Liver (tissue), 3 donors: ENCODE measurements around the gene IL6.

Experiments used
- GABPA ChIP-seq, 2 donors: IDR thresholded peaks in 1 of 2; conservative IDR thresholded peaks in 1 of 2; 2 replicates each; pipeline ENCODE4 v1.6.1; 2016; ENCODE audit warnings: antibody characterized with exemption in 2 of 2, mild to moderate bottlenecking in 1 of 2, moderate library complexity in 1 of 2
- HNF4A ChIP-seq, 2 donors: conservative IDR thresholded peaks; 2 replicates each; pipeline ENCODE4 v1.6.1; 2016; ENCODE audit warnings: antibody characterized with exemption in 2 of 2, mild to moderate bottlenecking in 2 of 2
- JUND ChIP-seq, 2 donors: IDR thresholded peaks; 2 replicates each; pipeline ENCODE4 v1.6.1; 2016; ENCODE audit warnings: antibody characterized with exemption in 2 of 2
- RAD21 ChIP-seq, 2 donors: IDR thresholded peaks; 2 replicates each; pipeline ENCODE4 v1.6.1; 2016; ENCODE audit warnings: antibody characterized with exemption in 2 of 2, mild to moderate bottlenecking in 2 of 2
- RXRA ChIP-seq, 2 donors: IDR thresholded peaks; 2 replicates each; pipeline ENCODE4 v1.6.1; 2017 to 2018; ENCODE audit warnings: antibody characterized with exemption in 2 of 2, mild to moderate bottlenecking in 1 of 2
- SP1 ChIP-seq: IDR thresholded peaks from 2 replicates; pipeline ENCODE4 v1.6.1; 2018; ENCODE audit warnings: antibody characterized with exemption, mild to moderate bottlenecking
- YY1 ChIP-seq: IDR thresholded peaks from 2 replicates; pipeline ENCODE4 v1.6.1; 2016; ENCODE audit warnings: antibody characterized with exemption, mild to moderate bottlenecking
- TF ChIP-seq, protein P1 (sequence below): fragments of 150-350 bp; IDR thresholded peaks from 2 replicates; pipeline ENCODE4 v1.5.1; 2017; ENCODE audit warnings: improper control_type of control experiment, low read depth, low read length; ENCODE audit not compliant: missing input control
- TF ChIP-seq, protein P2 (sequence below): IDR thresholded peaks from 2 replicates; pipeline ENCODE4 v1.6.1; 2016; ENCODE audit warnings: antibody characterized with exemption, mild to moderate bottlenecking
- TF ChIP-seq, protein P3 (sequence below): IDR thresholded peaks from 2 replicates; pipeline ENCODE4 v1.6.1; 2016; ENCODE audit warnings: antibody characterized with exemption
- donor health status: healthy.
- donor health status: healthy.

DNA sequence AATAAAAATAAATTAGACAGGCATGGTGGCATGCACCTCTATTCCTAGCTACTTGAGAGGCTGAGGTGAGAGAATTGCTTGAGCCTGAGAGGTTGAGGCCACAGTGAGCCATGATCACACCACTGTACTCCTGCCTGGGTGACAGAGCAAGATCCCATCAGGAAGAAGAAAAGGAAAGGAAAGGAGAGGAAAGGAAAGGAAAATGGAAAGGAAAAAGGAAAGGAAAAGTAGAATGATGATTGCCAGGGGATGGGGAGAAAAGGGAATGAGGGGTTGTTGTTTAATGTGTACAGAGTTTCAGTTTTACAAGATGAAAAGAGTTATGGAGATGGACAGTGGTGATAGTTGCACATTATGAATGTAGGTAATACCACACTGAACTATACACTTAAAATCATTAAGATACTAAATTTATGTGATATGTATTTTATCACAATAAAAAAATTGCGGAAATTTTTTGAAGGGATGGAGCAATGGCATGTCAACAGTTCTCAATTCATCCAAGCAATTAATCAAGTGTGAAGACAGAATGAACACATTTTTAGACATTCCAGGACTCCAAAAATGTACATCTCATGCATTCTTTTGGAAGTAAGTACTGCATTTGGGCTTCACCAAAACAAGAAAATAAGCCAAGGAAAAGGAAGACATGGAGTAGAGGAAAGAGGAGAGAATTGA lies 44.3 kb downstream of the IL6 start:
- TF ChIP-seq, protein P1, sequence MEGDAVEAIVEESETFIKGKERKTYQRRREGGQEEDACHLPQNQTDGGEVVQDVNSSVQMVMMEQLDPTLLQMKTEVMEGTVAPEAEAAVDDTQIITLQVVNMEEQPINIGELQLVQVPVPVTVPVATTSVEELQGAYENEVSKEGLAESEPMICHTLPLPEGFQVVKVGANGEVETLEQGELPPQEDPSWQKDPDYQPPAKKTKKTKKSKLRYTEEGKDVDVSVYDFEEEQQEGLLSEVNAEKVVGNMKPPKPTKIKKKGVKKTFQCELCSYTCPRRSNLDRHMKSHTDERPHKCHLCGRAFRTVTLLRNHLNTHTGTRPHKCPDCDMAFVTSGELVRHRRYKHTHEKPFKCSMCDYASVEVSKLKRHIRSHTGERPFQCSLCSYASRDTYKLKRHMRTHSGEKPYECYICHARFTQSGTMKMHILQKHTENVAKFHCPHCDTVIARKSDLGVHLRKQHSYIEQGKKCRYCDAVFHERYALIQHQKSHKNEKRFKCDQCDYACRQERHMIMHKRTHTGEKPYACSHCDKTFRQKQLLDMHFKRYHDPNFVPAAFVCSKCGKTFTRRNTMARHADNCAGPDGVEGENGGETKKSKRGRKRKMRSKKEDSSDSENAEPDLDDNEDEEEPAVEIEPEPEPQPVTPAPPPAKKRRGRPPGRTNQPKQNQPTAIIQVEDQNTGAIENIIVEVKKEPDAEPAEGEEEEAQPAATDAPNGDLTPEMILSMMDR: no peak
- TF ChIP-seq YY1: no peak
- no peak for TF ChIP-seq GABPA (IDR thresholded peaks at IDR 0.05 in 1 of 2, conservative IDR thresholded peaks at IDR 0.05 in 1 of 2)
- TF ChIP-seq, protein P2, sequence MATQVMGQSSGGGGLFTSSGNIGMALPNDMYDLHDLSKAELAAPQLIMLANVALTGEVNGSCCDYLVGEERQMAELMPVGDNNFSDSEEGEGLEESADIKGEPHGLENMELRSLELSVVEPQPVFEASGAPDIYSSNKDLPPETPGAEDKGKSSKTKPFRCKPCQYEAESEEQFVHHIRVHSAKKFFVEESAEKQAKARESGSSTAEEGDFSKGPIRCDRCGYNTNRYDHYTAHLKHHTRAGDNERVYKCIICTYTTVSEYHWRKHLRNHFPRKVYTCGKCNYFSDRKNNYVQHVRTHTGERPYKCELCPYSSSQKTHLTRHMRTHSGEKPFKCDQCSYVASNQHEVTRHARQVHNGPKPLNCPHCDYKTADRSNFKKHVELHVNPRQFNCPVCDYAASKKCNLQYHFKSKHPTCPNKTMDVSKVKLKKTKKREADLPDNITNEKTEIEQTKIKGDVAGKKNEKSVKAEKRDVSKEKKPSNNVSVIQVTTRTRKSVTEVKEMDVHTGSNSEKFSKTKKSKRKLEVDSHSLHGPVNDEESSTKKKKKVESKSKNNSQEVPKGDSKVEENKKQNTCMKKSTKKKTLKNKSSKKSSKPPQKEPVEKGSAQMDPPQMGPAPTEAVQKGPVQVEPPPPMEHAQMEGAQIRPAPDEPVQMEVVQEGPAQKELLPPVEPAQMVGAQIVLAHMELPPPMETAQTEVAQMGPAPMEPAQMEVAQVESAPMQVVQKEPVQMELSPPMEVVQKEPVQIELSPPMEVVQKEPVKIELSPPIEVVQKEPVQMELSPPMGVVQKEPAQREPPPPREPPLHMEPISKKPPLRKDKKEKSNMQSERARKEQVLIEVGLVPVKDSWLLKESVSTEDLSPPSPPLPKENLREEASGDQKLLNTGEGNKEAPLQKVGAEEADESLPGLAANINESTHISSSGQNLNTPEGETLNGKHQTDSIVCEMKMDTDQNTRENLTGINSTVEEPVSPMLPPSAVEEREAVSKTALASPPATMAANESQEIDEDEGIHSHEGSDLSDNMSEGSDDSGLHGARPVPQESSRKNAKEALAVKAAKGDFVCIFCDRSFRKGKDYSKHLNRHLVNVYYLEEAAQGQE: no peak
- no peak for TF ChIP-seq RAD21 (IDR thresholded peaks at IDR 0.05)
- no peak for TF ChIP-seq JUND (IDR thresholded peaks at IDR 0.05)
- TF ChIP-seq, protein P3, sequence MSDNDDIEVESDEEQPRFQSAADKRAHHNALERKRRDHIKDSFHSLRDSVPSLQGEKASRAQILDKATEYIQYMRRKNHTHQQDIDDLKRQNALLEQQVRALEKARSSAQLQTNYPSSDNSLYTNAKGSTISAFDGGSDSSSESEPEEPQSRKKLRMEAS: no peak
- TF ChIP-seq RXRA (IDR thresholded peaks at IDR 0.05): no peak
- no peak for TF ChIP-seq SP1
- no peak for TF ChIP-seq HNF4A (conservative IDR thresholded peaks at IDR 0.05)
